ENCODE data around the gene MYO7B.

Gene MYO7B

DNA sequence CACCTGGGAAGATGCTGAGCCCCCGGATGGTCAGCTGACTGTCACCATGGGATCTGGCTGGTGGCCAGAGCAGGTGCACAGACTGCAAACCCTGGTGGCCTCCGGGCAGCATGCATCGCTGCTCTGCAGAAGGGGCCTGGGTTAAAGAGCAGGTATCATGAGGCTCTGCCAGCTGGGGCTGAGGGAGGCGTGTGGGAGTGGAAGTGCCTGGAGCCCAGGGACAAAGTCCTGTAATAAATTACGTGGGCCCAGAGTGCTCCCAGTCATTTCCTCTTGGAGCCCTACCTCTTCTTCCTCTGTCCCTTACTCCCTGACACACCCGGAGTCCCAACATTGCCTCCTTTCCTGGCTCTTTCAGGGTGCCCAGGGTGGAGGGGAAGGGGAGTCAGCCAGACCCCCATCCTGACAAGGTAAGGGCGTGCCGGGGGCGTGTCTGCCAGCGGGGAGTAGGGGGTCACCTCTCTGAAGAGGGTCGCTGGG, at the start of gene MYO7B:
MYO7B (plus strand) TSS at position 262 of the 480 bp plus-strand sequence. CDS start 24,040 bp downstream, outside the sequence.
- TF ChIP-seq, protein P1, sequence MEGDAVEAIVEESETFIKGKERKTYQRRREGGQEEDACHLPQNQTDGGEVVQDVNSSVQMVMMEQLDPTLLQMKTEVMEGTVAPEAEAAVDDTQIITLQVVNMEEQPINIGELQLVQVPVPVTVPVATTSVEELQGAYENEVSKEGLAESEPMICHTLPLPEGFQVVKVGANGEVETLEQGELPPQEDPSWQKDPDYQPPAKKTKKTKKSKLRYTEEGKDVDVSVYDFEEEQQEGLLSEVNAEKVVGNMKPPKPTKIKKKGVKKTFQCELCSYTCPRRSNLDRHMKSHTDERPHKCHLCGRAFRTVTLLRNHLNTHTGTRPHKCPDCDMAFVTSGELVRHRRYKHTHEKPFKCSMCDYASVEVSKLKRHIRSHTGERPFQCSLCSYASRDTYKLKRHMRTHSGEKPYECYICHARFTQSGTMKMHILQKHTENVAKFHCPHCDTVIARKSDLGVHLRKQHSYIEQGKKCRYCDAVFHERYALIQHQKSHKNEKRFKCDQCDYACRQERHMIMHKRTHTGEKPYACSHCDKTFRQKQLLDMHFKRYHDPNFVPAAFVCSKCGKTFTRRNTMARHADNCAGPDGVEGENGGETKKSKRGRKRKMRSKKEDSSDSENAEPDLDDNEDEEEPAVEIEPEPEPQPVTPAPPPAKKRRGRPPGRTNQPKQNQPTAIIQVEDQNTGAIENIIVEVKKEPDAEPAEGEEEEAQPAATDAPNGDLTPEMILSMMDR (IDR thresholded peaks at IDR 0.05; ENCODE audit: low read depth, low read length, missing control alignments): no peak
- Histone ChIP-seq H3K36me3 (replicated peaks) (no peaks in the 10 kb centered on the region), H3K27me3 (replicated peaks) (no peaks in the 10 kb centered on the region), H3K4me3 (ENCODE audit: low read depth, low read length) (no peak within 1 kb of the TSS), H3K27ac (no peak within 1 kb of the TSS)
- in situ Hi-C loops (cut with HindIII; ENCODE audit: low pct_ligation_motif_present, low sequenced_read_pairs): no loop called here
- DNase-seq: no peak

- in situ Hi-C loops (cut with HindIII; ENCODE audit: low pct_ligation_motif_present, low sequenced_read_pairs): no loop called here
- TF ChIP-seq, protein P1 (IDR thresholded peaks at IDR 0.05; ENCODE audit: low read depth, low read length, missing control alignments): no peak
- H3K27me3 ChIP-seq (replicated peaks): no peaks in the 10 kb centered on the region
- H3K4me3 ChIP-seq (ENCODE audit: low read depth, low read length): no peak overlapping the region
- H3K36me3 ChIP-seq (replicated peaks): peaks cover 68% of the 10 kb centered on the region
- DNase-seq: no peak
- no peak overlapping the region for H3K27ac ChIP-seq
Measured at GRCh38 chr2:127485694-127486071, 49.8 kb upstream of the MYO7B start.

- Histone ChIP-seq H3K27me3 (replicated peaks) (no peaks in the 10 kb centered on the region), H3K36me3 (replicated peaks) (peaks cover 63% of the 10 kb centered on the region), H3K4me3 (ENCODE audit: low read depth, low read length) (no peak overlapping the region), H3K27ac (no peak overlapping the region)
- in situ Hi-C loops (cut with HindIII; ENCODE audit: low pct_ligation_motif_present, low sequenced_read_pairs): no loop called here
- TF ChIP-seq, protein P1 (IDR thresholded peaks at IDR 0.05; ENCODE audit: low read depth, low read length, missing control alignments): no peak
- peak; percentile 8 for DNase-seq
Measured at GRCh38 chr2:127486247-127487058, 49.0 kb upstream of the MYO7B start.

GRCh38 chr2:127490283-127490682, 45.2 kb upstream of the MYO7B start:
- H3K4me3 ChIP-seq (ENCODE audit: low read depth, low read length): no peak overlapping the region
- no peak for DNase-seq
- TF ChIP-seq, protein P1 (IDR thresholded peaks at IDR 0.05; ENCODE audit: low read depth, low read length, missing control alignments): no peak
- in situ Hi-C loops (cut with HindIII; ENCODE audit: low pct_ligation_motif_present, low sequenced_read_pairs): no loop called here
- H3K36me3 ChIP-seq (replicated peaks): peaks cover 59% of the 10 kb centered on the region
- no peaks in the 10 kb centered on the region for H3K27me3 ChIP-seq (replicated peaks)
- H3K27ac ChIP-seq: no peak overlapping the region

- peak overlapping the region; percentile 11 for H3K27ac ChIP-seq
- no peak overlapping the region for H3K4me3 ChIP-seq (ENCODE audit: low read depth, low read length)
- DNase-seq: no peak
- in situ Hi-C loops (cut with HindIII; ENCODE audit: low pct_ligation_motif_present, low sequenced_read_pairs): no loop called here
- H3K36me3 ChIP-seq (replicated peaks): peaks cover 50% of the 10 kb centered on the region
- TF ChIP-seq, protein P1 (IDR thresholded peaks at IDR 0.05; ENCODE audit: low read depth, low read length, missing control alignments): no peak
- H3K27me3 ChIP-seq (replicated peaks): no peaks in the 10 kb centered on the region
Measured at GRCh38 chr2:127498386-127498785, 37.1 kb upstream of the MYO7B start.

Measured in brain microvascular endothelial cell (primary cell).